22Rv1 (cell line): ENCODE data around the gene GABRG3.

ENCODE experiments used
- CTCF ChIP-seq: fragments of 450-650 bp; IDR thresholded peaks from 2 replicates; pipeline ENCODE4 v1.5.1; 2017; ENCODE audit warnings: mild to moderate bottlenecking
- ZFX ChIP-seq: fragments of 450-650 bp; IDR thresholded peaks from 2 replicates; pipeline ENCODE4 v1.6.1; 2017; ENCODE audit warnings: antibody characterized with exemption, borderline replicate concordance

GRCh38 chr15:27327467-27328025 lies 356.6 kb downstream of the GABRG3 start:
- TF ChIP-seq CTCF = no peak
- no peak for TF ChIP-seq ZFX
